HEK293 (cell line): ENCODE results near the gene AQR.

ENCODE experiments used
- CTCF ChIA-PET: fragments of 350-600 bp; formaldehyde crosslinking; extraction: SDS; loops from one replicate; lab custom pipeline; 2021; ENCODE audit warnings: antibody characterized with exemption; lab: Yijun Ruan, JAX
- POLR2A ChIA-PET: fragments of 300-600 bp; formaldehyde crosslinking; extraction: SDS; loops from one replicate; lab custom pipeline; 2020; ENCODE audit warnings: antibody characterized with exemption, inconsistent platforms; lab: Yijun Ruan, JAX
- H3K27ac ChIP-seq: fragments of 200-500 bp; sonication (Bioruptor generic); 2 replicates; pipeline ENCODE4 v1.5.1; 2014; ENCODE audit warnings: low read depth, low read length, control low read depth, inconsistent platforms; ENCODE audit errors: extremely low read depth
- H3K36me3 ChIP-seq, 2 experiments: fragments of 200-500 bp in 1 of 2; sonication (Bioruptor generic) in 1 of 2; 1 replicate in 1 of 2; 2 replicates in 1 of 2; pipeline ENCODE4 v1.5.1; 2014 to 2017; ENCODE audit warnings: inconsistent platforms in 2 of 2, low read length in 2 of 2; ENCODE audit not compliant: control insufficient read depth in 2 of 2, insufficient read depth in 1 of 2
- H3K4me1 ChIP-seq: fragments of 200-500 bp; sonication (Bioruptor generic); 2 replicates; pipeline ENCODE4 v1.5.1; 2014; ENCODE audit warnings: mild to moderate bottlenecking, low read length, inconsistent platforms; ENCODE audit not compliant: control insufficient read depth, insufficient read depth
- H3K4me3 ChIP-seq: 2 replicates; pipeline ENCODE4 v1.5.1; 2011; ENCODE audit warnings: low read depth, mild to moderate bottlenecking, control low read depth, low read length, moderate library complexity
- H3K9me3 ChIP-seq: fragments of 200-500 bp; sonication (Bioruptor generic); 2 replicates; pipeline ENCODE4 v1.5.1; 2014; ENCODE audit warnings: low read depth, low read length, inconsistent platforms; ENCODE audit not compliant: control insufficient read depth, insufficient read depth
- GLI4 ChIP-seq: fragments of 450-650 bp; formaldehyde crosslinking; IDR thresholded peaks from 2 replicates; pipeline ENCODE4 v1.5.1; 2016; ENCODE audit warnings: missing biosample characterization, missing genetic modification characterization
- YY1 ChIP-seq: fragments of 450-650 bp; formaldehyde crosslinking; IDR thresholded peaks from 2 replicates; pipeline ENCODE4 v1.5.1; 2018; ENCODE audit warnings: missing biosample characterization, missing genetic modification characterization
- ZIC2 ChIP-seq: fragments of 450-650 bp; formaldehyde crosslinking; IDR thresholded peaks from 2 replicates; pipeline ENCODE4 v1.5.1; 2016; ENCODE audit warnings: missing biosample characterization, missing genetic modification characterization
- ZNF114 ChIP-seq: fragments of 450-650 bp; formaldehyde crosslinking; IDR thresholded peaks from 2 replicates; pipeline ENCODE4 v1.5.0; 2017; ENCODE audit warnings: missing biosample characterization, missing genetic modification characterization
- ZNF155 ChIP-seq: fragments of 450-650 bp; formaldehyde crosslinking; IDR thresholded peaks from 2 replicates; pipeline ENCODE4 v1.5.1; 2016; ENCODE audit warnings: missing biosample characterization, missing genetic modification characterization
- ZNF157 ChIP-seq: fragments of 450-650 bp; formaldehyde crosslinking; IDR thresholded peaks from 2 replicates; pipeline ENCODE4 v1.5.1; 2016; ENCODE audit warnings: missing biosample characterization, missing genetic modification characterization
- ZNF549 ChIP-seq: fragments of 450-650 bp; IDR thresholded peaks from 2 replicates; pipeline ENCODE4 v1.5.1; 2018; ENCODE audit warnings: missing biosample characterization, missing genetic modification characterization, mild to moderate bottlenecking, inconsistent platforms, moderate library complexity
- ZNF560 ChIP-seq: fragments of 450-650 bp; formaldehyde crosslinking; IDR thresholded peaks from 2 replicates; pipeline ENCODE4 v1.5.1; 2017; ENCODE audit warnings: missing biosample characterization, missing genetic modification characterization, borderline replicate concordance
- ZNF747 ChIP-seq: fragments of 450-650 bp; formaldehyde crosslinking; IDR thresholded peaks from 2 replicates; pipeline ENCODE4 v1.5.1; 2016; ENCODE audit warnings: missing biosample characterization, missing genetic modification characterization
- ZSCAN16 ChIP-seq: fragments of 450-650 bp; formaldehyde crosslinking; IDR thresholded peaks from 2 replicates; pipeline ENCODE4 v1.5.1; 2016; ENCODE audit warnings: missing biosample characterization, missing genetic modification characterization
- TF ChIP-seq, protein P1 (sequence below): fragments of 450-650 bp; formaldehyde crosslinking; IDR thresholded peaks from 2 replicates; pipeline ENCODE4 v1.5.1; 2016; ENCODE audit warnings: missing biosample characterization, missing genetic modification characterization, low read depth
- TF ChIP-seq, protein P2 (sequence below): fragments of 450-650 bp; formaldehyde crosslinking; optimal IDR thresholded peaks from 2 replicates; pipeline ENCODE3; 2016; ENCODE audit warnings: missing biosample characterization, mild to moderate bottlenecking, missing genetic modification characterization
- TF ChIP-seq, protein P3 (sequence below): fragments of 450-650 bp; formaldehyde crosslinking; IDR thresholded peaks from 2 replicates; pipeline ENCODE4 v1.5.1; 2016; ENCODE audit warnings: missing biosample characterization, missing genetic modification characterization

The AQR gene

DNA sequence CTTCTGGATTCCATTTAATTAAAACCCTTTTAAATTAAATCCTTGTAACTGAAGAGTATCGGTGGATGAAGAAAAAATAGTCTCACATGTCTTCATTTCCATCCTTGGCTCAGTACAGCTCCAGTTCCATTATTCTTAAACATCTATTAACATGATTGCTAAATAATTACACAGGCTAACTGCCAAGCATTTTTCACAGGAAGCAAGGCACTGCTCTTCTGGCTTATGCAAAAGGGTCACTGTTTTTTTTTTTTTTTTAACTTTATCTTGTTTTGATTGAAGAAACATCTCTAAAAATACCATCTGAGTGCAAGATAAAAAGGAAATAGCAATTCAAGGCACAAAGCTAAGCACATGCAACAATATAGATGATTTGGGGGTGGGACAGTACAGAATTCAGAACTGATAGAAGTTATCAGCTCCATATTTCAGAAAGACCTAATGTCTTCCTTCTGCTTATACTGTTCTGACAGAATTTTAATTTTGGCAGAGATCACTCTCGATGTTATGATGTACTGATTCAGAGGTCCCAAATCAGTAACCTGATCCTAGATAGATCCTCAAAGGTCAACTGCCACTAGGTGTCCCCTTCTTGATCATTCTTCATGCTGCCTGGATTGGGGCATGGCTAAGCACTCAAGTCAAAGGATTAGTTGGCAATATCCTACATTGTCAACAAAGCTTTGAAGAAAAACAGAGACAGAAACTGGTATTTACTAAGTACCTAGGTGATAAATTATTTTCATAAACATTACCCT lies 116.4 kb downstream of the AQR start:
- no peak overlapping the region for H3K27ac ChIP-seq
- no peaks in the 10 kb centered on the region for H3K9me3 ChIP-seq
- no peak overlapping the region for H3K4me3 ChIP-seq
- POLR2A ChIA-PET, result no interaction called here
- TF ChIP-seq, protein P1, sequence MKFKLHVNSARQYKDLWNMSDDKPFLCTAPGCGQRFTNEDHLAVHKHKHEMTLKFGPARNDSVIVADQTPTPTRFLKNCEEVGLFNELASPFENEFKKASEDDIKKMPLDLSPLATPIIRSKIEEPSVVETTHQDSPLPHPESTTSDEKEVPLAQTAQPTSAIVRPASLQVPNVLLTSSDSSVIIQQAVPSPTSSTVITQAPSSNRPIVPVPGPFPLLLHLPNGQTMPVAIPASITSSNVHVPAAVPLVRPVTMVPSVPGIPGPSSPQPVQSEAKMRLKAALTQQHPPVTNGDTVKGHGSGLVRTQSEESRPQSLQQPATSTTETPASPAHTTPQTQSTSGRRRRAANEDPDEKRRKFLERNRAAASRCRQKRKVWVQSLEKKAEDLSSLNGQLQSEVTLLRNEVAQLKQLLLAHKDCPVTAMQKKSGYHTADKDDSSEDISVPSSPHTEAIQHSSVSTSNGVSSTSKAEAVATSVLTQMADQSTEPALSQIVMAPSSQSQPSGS (tag by site-specific recombination), result no peak
- no peak for TF ChIP-seq GLI4 (tag by site-specific recombination)
- TF ChIP-seq ZIC2, result no peak
- TF ChIP-seq ZNF549 (tag by site-specific recombination), result no peak
- TF ChIP-seq ZNF114 (tag by site-specific recombination), result no peak
- TF ChIP-seq ZNF560 (tag by site-specific recombination), result no peak
- TF ChIP-seq, protein P2, sequence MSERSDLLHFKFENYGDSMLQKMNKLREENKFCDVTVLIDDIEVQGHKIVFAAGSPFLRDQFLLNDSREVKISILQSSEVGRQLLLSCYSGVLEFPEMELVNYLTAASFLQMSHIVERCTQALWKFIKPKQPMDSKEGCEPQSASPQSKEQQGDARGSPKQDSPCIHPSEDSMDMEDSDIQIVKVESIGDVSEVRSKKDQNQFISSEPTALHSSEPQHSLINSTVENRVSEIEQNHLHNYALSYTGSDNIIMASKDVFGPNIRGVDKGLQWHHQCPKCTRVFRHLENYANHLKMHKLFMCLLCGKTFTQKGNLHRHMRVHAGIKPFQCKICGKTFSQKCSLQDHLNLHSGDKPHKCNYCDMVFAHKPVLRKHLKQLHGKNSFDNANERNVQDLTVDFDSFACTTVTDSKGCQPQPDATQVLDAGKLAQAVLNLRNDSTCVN (tag by site-specific recombination), result no peak
- TF ChIP-seq ZNF157 (tag by site-specific recombination), result no peak
- no peak for TF ChIP-seq ZNF155 (tag by site-specific recombination)
- no peak for TF ChIP-seq YY1
- TF ChIP-seq ZNF747, result no peak
- 0 out of 2 replicates have a peak, but pooled peaks cover 4% of the 10 kb centered on the region for H3K4me1 ChIP-seq
- CTCF ChIA-PET, result interaction anchor here (0.9 to 1.7 kb wide), 2 partner anchors 9 to 145 kb away, joined by 3 read pairs; no protein-coding TSS in a partner anchor
- peaks cover 0 to 37% of the 10 kb centered on the region in 2 experiments; a peak in 2 of 3 replicates for H3K36me3 ChIP-seq

DNA sequence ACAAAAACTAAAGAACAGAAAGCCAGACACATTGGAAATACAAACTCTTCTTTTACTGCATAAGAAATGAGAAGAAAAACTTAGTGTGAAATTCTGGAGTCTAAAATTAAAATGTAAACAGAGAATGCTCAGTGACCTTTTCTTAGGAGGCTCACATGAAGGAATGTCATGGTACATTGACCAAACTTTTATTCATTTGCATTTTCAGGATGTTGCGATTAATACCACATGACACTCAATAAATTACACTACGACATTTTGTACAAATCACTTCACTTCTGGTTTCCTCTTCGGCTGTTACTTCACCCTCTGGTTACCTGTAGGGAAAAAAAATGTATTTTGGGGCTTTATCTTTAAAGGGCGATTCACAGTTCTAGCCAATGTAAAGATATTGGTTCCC lies 117.8 kb downstream of the AQR start:
- 0 out of 2 replicates have a peak, but pooled peaks cover 4% of the 10 kb centered on the region for H3K4me1 ChIP-seq
- no peak overlapping the region for H3K27ac ChIP-seq
- H3K9me3 ChIP-seq, result no peaks in the 10 kb centered on the region
- POLR2A ChIA-PET, result no interaction called here
- TF ChIP-seq, protein P3, sequence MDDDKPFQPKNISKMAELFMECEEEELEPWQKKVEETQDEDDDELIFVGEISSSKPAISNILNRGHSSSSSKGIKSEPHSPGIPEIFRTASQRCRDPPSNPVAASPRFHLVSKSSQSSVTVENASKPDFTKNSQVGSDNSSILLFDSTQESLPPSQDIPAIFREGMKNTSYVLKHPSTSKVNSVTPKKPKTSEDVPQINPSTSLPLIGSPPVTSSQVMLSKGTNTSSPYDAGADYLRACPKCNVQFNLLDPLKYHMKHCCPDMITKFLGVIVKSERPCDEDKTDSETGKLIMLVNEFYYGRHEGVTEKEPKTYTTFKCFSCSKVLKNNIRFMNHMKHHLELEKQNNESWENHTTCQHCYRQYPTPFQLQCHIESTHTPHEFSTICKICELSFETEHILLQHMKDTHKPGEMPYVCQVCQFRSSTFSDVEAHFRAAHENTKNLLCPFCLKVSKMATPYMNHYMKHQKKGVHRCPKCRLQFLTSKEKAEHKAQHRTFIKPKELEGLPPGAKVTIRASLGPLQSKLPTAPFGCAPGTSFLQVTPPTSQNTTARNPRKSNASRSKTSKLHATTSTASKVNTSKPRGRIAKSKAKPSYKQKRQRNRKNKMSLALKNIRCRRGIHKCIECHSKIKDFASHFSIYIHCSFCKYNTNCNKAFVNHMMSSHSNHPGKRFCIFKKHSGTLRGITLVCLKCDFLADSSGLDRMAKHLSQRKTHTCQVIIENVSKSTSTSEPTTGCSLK (tag by site-specific recombination), result no peak
- no peak for TF ChIP-seq GLI4 (tag by site-specific recombination)
- no peak overlapping the region for H3K4me3 ChIP-seq
- H3K36me3 ChIP-seq, result peaks cover 0 to 26% of the 10 kb centered on the region in 2 experiments; a peak in 1 of 3 replicates
- CTCF ChIA-PET, result interaction anchor here (1.7 kb wide), 1 partner anchor 8 kb away, joined by 3 read pairs; no protein-coding TSS in a partner anchor

DNA sequence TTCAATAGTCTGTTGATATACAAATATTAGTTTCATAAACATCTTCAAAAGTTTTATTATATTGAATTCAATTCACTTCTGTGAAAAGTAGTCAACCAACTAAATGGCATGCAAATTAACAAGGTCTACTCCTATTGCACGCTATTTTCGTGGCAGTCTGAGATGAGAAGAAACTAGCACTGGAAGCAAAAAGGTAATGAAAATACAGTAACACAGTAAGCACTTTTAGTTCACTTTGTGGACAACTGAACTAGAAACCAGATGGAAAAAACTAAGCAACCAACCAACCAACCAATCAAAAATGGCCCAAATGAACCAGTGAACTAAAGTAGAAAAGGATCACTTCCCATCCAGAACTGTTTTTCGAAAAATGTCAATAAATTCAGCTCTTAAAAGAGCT lies 118.5 kb downstream of the AQR start:
- peaks cover 0 to 21% of the 10 kb centered on the region in 2 experiments; a peak in 1 of 3 replicates for H3K36me3 ChIP-seq
- TF ChIP-seq ZSCAN16 (tag by site-specific recombination), result no peak
- POLR2A ChIA-PET, result no interaction called here
- H3K4me3 ChIP-seq, result no peak overlapping the region
- H3K27ac ChIP-seq, result no peak overlapping the region
- CTCF ChIA-PET, result no interaction called here
- no peaks in the 10 kb centered on the region for H3K9me3 ChIP-seq
- H3K4me1 ChIP-seq, result 0 out of 2 replicates have a peak, but pooled peaks cover 4% of the 10 kb centered on the region
